ENCODE results near the gene ARSH.

DNA sequence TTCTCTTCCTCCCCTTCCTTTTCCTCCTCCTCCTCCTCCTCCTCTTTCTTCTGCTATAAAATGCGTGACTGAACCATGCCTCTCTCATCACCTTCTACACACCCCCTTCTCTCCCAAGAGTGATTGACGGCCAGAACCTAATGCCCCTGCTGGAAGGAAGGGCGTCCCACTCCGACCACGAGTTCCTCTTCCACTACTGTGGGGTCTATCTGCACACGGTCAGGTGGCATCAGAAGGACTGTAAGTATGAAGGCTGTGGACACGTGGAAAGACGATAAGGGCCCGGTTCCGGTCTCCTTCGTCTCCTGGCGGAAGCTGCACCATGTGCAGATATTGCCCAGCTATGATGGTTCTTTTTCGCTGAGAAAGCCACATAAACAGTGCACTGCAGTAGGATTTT, 22.8 kb downstream of the ARSH start:
- TF ChIP-seq, protein P1, sequence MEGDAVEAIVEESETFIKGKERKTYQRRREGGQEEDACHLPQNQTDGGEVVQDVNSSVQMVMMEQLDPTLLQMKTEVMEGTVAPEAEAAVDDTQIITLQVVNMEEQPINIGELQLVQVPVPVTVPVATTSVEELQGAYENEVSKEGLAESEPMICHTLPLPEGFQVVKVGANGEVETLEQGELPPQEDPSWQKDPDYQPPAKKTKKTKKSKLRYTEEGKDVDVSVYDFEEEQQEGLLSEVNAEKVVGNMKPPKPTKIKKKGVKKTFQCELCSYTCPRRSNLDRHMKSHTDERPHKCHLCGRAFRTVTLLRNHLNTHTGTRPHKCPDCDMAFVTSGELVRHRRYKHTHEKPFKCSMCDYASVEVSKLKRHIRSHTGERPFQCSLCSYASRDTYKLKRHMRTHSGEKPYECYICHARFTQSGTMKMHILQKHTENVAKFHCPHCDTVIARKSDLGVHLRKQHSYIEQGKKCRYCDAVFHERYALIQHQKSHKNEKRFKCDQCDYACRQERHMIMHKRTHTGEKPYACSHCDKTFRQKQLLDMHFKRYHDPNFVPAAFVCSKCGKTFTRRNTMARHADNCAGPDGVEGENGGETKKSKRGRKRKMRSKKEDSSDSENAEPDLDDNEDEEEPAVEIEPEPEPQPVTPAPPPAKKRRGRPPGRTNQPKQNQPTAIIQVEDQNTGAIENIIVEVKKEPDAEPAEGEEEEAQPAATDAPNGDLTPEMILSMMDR (IDR thresholded peaks at IDR 0.05; ENCODE audit: insufficient read depth, low read length), result no peak
- TF ChIP-seq REST (IDR thresholded peaks at IDR 0.05; ENCODE audit: insufficient replicate concordance, low read depth), result no peak
- TF ChIP-seq POLR2AphosphoS5 (IDR thresholded peaks at IDR 0.05; ENCODE audit: low read depth), result no peak
- no peak for TF ChIP-seq GABPA (IDR thresholded peaks at IDR 0.05; ENCODE audit: low read depth)
